Mononuclear cell (primary cell): ENCODE data around the gene NKAPD1. TPM values are rescaled to one million over a fixed set of nuclear protein-coding genes. Genes with fewer than 3 reads are reported as not detected.
"Not testable (repeated sequence)": the region's sequence is repeated elsewhere in the genome, so short reads cannot be mapped to it uniquely, and the experiment has no call there.

Source experiments
- H3K27me3 ChIP-seq: 2 replicates; pipeline ENCODE4 v1.6.0; 2011; ENCODE audit warnings: low read length, control low read depth; ENCODE audit not compliant: insufficient read depth
- H3K4me1 ChIP-seq: 2 replicates; pipeline ENCODE4 v1.5.1; 2011; ENCODE audit warnings: mild to moderate bottlenecking, low read length, control low read depth; ENCODE audit not compliant: insufficient read depth
- H3K4me3 ChIP-seq: 2 replicates; pipeline ENCODE4 v1.5.1; 2011; ENCODE audit warnings: mild to moderate bottlenecking, low read length, moderate library complexity
- H3K9me3 ChIP-seq: 2 replicates; pipeline ENCODE4 v1.5.1; 2011; ENCODE audit warnings: low read depth, mild to moderate bottlenecking, control low read depth, low read length
- total RNA-seq: library from RNA; depleted of rRNA; stranded (reverse); fragments of >200 nt; gene quantifications from one replicate; pipeline ENCODE4 v1.2.3, GENCODE V29; 2012

Gene NKAPD1
- total RNA-seq, 1 donor, result 20.7 TPM

DNA sequence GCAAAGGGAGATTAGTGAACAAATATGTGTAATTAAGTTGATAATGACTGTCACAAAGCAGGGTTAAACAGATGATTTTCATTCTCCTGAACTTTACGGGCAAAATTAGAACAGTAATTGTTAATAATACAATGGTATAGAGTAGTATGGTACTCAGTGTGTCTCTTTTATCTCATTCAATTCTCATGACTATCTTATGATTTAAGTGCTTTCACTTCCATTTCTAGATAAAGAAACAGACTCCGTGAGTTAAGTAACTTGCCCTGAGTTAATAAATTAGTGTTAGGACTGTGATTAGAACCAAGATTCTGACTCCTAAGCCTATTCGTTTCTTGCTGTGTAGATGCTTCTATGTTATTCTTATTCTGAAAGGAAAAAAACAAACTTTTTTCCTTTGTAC is 22.3 kb upstream of the NKAPD1 start:
- Histone ChIP-seq H3K4me1 (peaks cover 12% of the 10 kb centered on the region), H3K4me3 (no peak overlapping the region), H3K9me3 (no peaks in the 10 kb centered on the region), H3K27me3 (no peaks in the 10 kb centered on the region)

DNA sequence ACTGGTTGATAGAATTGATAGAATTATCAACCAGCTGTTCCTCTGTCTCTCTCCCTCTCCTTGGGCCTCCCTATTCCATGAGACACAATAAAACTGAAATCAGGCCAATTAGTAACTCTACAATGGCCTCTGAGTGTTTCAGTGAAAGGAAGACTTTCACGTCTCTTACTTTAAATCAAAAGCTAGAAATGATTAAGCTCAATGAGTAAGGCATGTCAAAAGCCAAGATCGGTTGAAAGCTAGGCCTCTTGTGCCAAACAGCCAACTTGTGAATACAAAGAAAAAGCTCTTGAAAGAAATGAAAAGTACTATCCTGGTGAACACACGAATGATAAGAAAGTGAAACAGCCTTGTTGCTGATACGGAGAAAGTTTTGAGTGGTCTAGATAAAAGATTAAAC is 16.9 kb upstream of the NKAPD1 start:
- Histone ChIP-seq H3K4me3 (no peak overlapping the region), H3K9me3 (no peaks in the 10 kb centered on the region), H3K27me3 (no peaks in the 10 kb centered on the region), H3K4me1 (no peaks in the 10 kb centered on the region)

DNA sequence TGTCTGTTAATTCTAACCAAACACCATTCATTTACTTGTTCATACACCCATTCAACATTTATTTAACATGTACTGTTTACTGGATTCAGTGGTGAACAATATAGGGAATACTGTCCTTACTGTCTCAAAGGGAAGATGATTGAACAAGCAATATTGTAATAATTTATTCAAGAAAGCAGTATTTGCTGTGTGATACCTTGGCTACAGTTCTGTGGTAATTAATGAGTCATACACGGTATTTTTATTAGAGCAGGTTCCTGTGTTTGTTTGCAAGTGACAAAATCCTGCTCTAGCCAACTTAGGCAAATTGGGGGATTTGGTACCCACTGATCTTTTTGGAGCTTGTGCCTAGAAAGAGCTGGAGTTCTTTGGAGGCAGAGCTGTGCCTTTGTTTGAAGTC is 16.0 kb upstream of the NKAPD1 start:
- Histone ChIP-seq H3K9me3 (no peaks in the 10 kb centered on the region), H3K4me1 (no peaks in the 10 kb centered on the region), H3K4me3 (no peak overlapping the region), H3K27me3 (no peaks in the 10 kb centered on the region)

DNA sequence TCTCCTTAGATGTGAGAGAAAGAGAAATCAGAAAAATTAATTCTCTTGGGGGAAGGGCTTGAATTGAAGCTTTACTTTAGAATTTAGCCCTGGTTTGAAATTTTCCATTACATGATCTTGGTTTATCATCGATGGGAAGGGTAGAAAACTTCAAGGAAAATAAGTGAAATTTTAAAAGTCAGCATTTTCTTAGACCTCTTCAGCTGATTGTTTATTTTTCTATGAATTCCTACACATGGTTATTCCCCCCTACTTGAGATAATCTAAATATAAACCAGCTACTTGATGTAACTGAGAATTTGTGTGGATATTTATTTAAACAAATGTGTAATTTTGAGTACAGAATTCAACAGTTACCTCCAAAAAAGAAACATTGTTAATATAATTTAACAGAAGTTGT is 11.2 kb upstream of the NKAPD1 start:
- Histone ChIP-seq H3K4me3 (no peak overlapping the region), H3K27me3 (no peaks in the 10 kb centered on the region), H3K4me1 (no peaks in the 10 kb centered on the region), H3K9me3 (no peaks in the 10 kb centered on the region)

DNA sequence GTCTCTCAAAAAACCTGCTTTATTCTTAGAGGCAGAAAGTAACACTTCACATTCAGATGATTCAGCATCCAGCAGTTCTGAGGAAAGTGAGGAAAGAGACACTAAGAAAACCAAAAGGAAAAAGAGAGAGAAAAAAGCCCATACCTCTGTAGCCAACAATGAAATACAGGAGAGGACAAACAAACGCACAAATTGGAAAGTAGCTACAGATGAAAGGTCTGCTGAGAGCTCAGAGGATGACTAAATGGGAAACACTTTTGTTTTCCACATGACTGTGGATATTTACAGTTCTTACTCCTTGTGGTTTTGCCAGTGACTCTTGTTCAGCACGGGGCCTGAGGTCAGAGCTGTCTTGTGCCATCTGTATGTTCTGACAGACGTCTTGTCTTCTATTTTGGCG is 8.6 kb downstream of the NKAPD1 start:
- H3K9me3 ChIP-seq, result no peaks in the 10 kb centered on the region
- no peaks in the 10 kb centered on the region for H3K27me3 ChIP-seq
- H3K4me3 ChIP-seq, result no peak overlapping the region
- peaks cover 16% of the 10 kb centered on the region for H3K4me1 ChIP-seq

DNA sequence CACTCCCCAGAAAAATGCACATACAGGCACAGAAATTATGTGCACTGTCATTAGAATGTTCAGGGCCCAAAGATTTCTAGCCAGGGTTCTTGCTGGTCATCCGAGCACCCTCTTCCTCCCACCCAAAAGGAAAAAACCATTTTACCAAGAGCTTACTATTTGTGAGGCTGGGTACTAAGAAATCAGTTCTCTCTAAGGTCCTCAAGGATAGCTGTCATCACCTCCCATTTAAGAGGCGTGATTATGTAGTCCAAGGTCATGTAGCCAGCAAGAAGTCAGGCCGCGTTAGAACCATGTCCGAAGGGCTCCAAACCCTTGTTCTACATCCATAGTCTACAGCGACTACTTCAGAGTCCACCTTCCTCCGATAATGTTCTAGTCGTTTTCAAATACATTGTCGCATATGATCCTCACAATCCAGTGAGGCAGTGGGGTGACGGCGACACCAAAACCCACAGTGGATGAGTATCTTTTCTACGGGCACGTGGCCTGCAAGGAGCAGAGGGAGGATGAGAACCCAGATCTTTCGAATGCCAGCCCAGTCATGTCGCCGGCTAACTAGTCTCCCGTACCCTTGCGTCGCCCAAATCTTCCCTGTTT is 11.8 kb downstream of the NKAPD1 start:
- Histone ChIP-seq H3K27me3 (no peaks in the 10 kb centered on the region), H3K9me3 (no peaks in the 10 kb centered on the region), H3K4me3 (peak overlapping the region; percentile 95), H3K4me1 (peaks cover 24% of the 10 kb centered on the region)

DNA sequence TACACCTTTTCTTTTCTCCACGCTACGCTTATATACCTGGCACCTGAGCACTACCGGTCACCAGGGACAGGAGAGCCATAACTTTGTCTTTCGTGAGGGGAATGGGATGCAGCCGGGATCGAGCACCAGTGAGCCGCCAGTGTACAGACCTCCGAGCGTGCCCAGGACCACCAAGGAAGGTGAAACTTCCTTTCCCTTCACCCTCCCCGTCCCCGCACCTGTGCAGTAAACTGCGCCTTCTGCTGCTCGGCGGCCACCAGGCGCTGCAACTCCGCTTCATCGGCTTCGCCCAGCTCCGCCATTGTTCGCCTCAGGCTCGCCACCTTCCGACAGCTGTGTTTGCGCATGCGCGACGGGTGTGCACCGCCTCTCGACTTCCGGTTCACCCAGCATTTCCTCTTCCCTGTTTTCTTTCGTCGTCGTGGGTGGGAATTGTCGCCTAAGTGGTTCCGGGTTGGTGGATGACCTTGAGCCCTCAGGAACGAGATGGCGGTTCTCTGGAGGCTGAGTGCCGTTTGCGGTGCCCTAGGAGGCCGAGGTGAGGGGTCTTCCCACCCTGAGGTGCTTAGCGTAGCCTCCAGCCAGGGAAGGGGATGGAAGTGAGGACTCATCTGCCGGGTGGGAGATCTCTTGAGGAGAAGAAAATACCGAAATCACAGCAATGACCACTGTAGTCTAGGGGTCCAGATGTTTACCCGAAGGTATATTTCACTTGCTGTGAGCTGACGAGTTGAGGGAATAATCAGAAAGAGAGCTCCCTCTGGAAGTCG is 12.5 kb downstream of the NKAPD1 start, which contains the start of the genes SDHD and TIMM8B:
SDHD (plus strand) TSS at position 452 of the 770 bp plus-strand sequence; CDS start at position 487, 35 bp downstream.
TIMM8B (minus strand) TSS at position 335 of the 770 bp plus-strand sequence; CDS start at position 302, 33 bp downstream.
- Histone ChIP-seq H3K9me3 (no peaks in the 10 kb centered on the region), H3K4me1 (peaks cover 24% of the 10 kb centered on the region), H3K27me3 (no peaks in the 10 kb centered on the region), H3K4me3 (peak within 1 kb of the TSS; percentile 95)

DNA sequence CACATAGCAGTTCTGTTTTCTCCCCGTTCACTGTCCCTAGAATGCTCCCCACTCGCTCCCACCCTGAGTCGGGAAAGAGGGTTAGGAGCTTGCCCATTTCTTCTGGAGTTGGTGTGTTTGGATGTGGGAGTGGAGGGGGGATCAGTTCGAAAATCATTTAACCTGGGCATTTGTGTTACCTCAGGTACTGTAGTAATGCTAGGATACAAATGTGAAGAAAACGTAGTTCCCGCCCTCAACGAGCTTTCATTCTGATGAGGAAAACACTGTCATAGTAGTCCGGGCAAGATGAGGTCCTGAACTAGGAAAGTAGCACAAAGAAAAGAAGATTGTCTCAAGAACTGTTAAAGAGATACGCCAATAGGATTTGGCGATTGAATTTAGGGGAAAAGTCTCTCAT is 13.1 kb downstream of the NKAPD1 start:
- H3K4me3 ChIP-seq, result peak overlapping the region; percentile 95

DNA sequence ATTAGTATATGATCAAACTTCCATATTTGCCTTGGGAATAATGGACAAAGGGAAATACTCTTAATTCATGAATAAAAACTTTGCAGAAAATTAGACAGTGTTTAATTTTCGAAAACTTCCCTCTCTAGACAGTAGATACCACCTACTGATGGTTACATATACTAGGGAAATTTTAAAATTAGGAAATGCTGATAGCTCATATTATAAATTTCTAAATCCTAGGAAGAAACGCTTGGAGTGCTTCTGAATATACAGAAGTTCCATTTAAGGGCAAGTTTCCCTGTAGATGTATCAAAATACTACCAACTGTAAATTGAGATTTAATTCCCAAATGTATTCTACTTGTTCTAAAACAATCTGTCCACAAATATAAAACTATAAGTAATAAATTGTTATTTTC is 21.2 kb downstream of the NKAPD1 start:
- H3K9me3 ChIP-seq, H3K4me3 ChIP-seq, H3K4me1 ChIP-seq, H3K27me3 ChIP-seq: not testable (repeated sequence)

More for the DNA sequence above, 13.1 kb downstream of the NKAPD1 start:
- Histone ChIP-seq H3K9me3 (no peaks in the 10 kb centered on the region), H3K4me1 (peaks cover 24% of the 10 kb centered on the region), H3K27me3 (no peaks in the 10 kb centered on the region)

DNA sequence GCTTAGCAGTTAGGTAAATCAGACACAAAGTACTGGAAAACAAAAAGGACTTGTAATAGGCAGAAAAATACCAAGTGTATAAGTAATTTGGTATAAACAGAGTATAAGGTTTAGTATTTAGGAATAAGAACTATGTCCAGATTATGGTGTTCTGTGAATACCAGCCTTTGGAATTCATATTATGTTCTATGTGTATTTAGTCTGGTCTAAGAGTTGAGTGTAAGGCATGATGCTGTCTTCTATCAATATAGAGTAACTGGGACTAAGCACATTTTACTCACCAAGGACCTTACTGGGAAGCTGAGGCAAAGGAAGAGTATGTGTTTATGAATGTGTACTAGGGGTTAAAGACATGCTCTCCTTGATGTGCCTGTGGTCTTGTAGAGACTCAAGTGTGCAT is 22.1 kb downstream of the NKAPD1 start:
- no peaks in the 10 kb centered on the region for H3K9me3 ChIP-seq
- no peaks in the 10 kb centered on the region for H3K4me1 ChIP-seq

DNA sequence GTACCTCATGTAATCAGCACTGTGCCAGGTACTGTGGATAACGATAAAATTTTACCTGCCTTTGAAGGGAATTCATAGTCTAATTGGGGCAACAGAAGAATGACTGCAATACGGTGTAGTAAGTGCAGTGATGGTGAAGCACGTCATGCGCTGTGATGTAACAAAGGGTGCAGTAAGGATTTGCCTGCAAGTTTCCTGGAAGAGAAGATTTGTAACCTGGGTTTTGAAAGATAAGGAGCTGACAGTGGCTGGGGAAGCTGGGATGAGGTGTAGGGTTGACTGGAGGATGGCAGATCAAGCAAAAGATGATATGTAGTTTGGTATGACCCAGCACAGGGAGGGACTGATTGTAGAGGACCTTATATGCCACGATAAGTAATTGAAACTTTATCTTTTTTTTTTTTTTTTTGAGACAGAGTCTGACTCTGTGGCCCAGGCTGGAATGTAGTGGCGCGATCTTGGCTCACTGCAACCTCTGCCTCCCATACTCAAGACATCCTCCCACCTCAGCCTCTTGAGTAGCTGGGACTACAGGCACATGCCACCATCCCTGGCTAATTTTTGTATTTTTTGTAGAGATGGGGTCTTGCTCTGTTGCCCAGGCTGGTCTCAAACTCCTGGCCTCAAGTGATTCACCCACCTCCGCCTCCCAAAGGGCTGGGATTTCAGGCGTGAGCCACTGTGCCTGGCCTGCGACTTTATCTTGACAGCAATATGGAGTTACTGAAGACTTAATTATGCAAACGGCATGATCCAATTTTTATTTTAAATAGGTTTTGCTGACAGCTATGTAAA is 23.8 kb downstream of the NKAPD1 start:
- no peak overlapping the region for H3K4me3 ChIP-seq
- peaks cover 5% of the 10 kb centered on the region for H3K4me1 ChIP-seq
- no peaks in the 10 kb centered on the region for H3K9me3 ChIP-seq
- no peaks in the 10 kb centered on the region for H3K27me3 ChIP-seq

More for the DNA sequence above, 22.1 kb downstream of the NKAPD1 start:
- H3K4me3 ChIP-seq, result no peak overlapping the region
- H3K27me3 ChIP-seq, result no peaks in the 10 kb centered on the region

DNA sequence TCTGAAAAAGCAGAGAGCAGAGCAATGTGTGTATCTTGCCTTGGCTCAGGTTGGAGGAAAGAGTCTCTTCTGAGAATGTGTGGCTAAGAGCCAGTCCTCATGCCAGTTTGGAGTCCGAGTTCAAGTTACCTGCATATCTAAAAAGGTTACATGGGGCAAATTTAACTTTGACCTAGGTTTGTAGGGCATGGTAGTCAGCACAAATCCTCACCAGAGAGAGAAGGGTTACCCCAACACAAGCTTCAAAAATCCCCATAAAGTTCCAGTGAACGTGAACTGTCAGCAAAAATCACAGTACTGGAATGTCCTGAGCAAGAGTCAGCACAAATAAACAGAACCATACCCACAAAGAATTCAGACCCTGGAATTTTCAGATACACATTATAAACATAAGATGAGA is 26.4 kb downstream of the NKAPD1 start:
- no peaks in the 10 kb centered on the region for H3K9me3 ChIP-seq
- H3K27me3 ChIP-seq, result no peaks in the 10 kb centered on the region
- H3K4me1 ChIP-seq, result peaks cover 17% of the 10 kb centered on the region
- no peak overlapping the region for H3K4me3 ChIP-seq

DNA sequence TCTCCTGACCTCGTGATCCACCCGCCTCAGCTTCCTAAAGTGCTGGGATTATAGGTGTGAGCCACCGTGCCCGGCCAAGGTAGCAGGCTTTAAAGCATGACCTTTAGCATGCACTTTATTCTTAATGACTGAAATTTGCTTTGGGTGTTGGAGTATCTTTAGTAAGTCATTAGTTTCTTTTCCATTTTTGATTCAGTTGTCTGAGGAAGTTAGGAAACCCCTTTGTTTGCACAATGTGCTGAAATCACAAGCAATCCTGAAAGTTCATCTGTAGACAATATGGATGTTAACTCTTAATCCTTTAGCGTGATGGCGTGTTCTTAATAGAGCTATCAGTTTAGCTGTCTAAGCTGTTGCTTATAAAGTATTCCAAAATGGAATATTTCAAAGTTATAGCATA is 29.3 kb downstream of the NKAPD1 start:
- Histone ChIP-seq H3K27me3 (no peaks in the 10 kb centered on the region), H3K4me1 (peaks cover 17% of the 10 kb centered on the region), H3K4me3 (no peak overlapping the region), H3K9me3 (no peaks in the 10 kb centered on the region)

DNA sequence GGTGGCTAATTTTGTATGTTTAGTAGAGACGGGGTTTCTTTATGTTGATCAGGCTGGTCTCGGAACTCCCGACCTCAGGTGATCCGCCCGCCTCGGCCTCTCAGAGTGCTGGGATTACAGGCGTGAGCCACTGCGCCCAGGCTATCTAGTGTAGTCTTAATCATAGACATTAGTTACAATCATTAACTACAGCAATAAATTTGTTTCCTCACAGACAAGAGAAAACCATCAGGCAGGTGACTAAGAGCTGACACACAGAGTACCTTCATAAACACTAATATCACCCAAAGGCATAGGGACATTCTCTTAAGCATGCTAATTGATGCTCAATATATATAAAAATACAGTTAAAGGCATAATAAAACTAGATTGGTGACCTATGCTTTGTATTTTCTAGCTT is 32.0 kb downstream of the NKAPD1 start:
- Histone ChIP-seq H3K4me1 (peaks cover 17% of the 10 kb centered on the region), H3K9me3 (no peaks in the 10 kb centered on the region), H3K4me3 (no peak overlapping the region), H3K27me3 (no peaks in the 10 kb centered on the region)
